Mesodermal cell (in vitro differentiated cells): ENCODE results near the gene RCN2.

ENCODE experiments used
- H3K27ac ChIP-seq: 2 replicates; pipeline ENCODE4 v1.7.0; 2013; ENCODE audit warnings: mild to moderate bottlenecking, low read depth, low read length, moderate library complexity; ENCODE audit not compliant: severe bottlenecking
- H3K36me3 ChIP-seq: 2 replicates; pipeline ENCODE4 v1.7.1; 2013; ENCODE audit warnings: mild to moderate bottlenecking, low read length, moderate library complexity; ENCODE audit not compliant: control insufficient read depth, insufficient read depth
- H3K4me1 ChIP-seq: one replicate; pipeline ENCODE4 v1.7.1; 2013; ENCODE audit warnings: mild to moderate bottlenecking, low read length; ENCODE audit not compliant: insufficient read depth, control insufficient read depth, poor library complexity, severe bottlenecking
- H3K4me3 ChIP-seq: 2 replicates; pipeline ENCODE4 v1.7.0; 2013; ENCODE audit warnings: low read length, control low read depth, mild to moderate bottlenecking; ENCODE audit not compliant: insufficient read depth, poor library complexity, severe bottlenecking; ENCODE audit errors: extremely low read depth
- H3K9me3 ChIP-seq: 2 replicates; pipeline ENCODE4 v1.7.1; 2013; ENCODE audit warnings: mild to moderate bottlenecking, low read length, moderate library complexity; ENCODE audit not compliant: control insufficient read depth
- WGBS, 2 experiments: methylation state at CpG; one replicate each; pipeline ENCODE4 v1.1.5; 2013; ENCODE audit warnings: missing lambda C conversion rate in 2 of 2; ENCODE audit not compliant: insufficient coverage in 2 of 2; 5-methylcytosine and 5-hydroxymethylcytosine counted together

Gene RCN2

GRCh38 chr15:76974456-76975036 lies 43.0 kb downstream of the RCN2 start:
- Histone ChIP-seq H3K4me1 (no peaks in the 10 kb centered on the region), H3K36me3 (no peaks in the 10 kb centered on the region), H3K27ac (no peak overlapping the region), H3K9me3 (no peaks in the 10 kb centered on the region), H3K4me3 (no peak overlapping the region)
- WGBS, 2 experiments, result 69 to 90% methylated on average over 3 of the region's 4 CpGs

- no peaks in the 10 kb centered on the region for H3K4me1 ChIP-seq
- 88 to 100% methylated on average over 1 of the region's 1 CpG for WGBS, 2 experiments
- no peak overlapping the region for H3K4me3 ChIP-seq
- H3K27ac ChIP-seq, result no peak overlapping the region
- H3K36me3 ChIP-seq, result no peaks in the 10 kb centered on the region
- no peaks in the 10 kb centered on the region for H3K9me3 ChIP-seq
Observed at GRCh38 chr15:76976141-76976540, 44.6 kb downstream of the RCN2 start.

- no peak overlapping the region for H3K27ac ChIP-seq
- no peaks in the 10 kb centered on the region for H3K4me1 ChIP-seq
- 83 to 100% methylated on average over 1 to 2 of the region's 5 CpGs for WGBS, 2 experiments
- no peaks in the 10 kb centered on the region for H3K9me3 ChIP-seq
- no peak overlapping the region for H3K4me3 ChIP-seq
- H3K36me3 ChIP-seq, result no peaks in the 10 kb centered on the region
Observed at GRCh38 chr15:76976572-76977270, 45.2 kb downstream of the RCN2 start.

- Histone ChIP-seq H3K4me1 (no peaks in the 10 kb centered on the region), H3K36me3 (no peaks in the 10 kb centered on the region), H3K9me3 (no peaks in the 10 kb centered on the region), H3K27ac (no peak overlapping the region), H3K4me3 (no peak overlapping the region)
- WGBS, 2 experiments, result 92 to 95% methylated on average over 13 to 18 of the region's 18 CpGs
Observed at GRCh38 chr15:76978522-76979330, 47.2 kb downstream of the RCN2 start.

GRCh38 chr15:76979331-76979925 lies 47.9 kb downstream of the RCN2 start:
- no peak overlapping the region for H3K4me3 ChIP-seq
- H3K27ac ChIP-seq, result no peak overlapping the region
- no peaks in the 10 kb centered on the region for H3K9me3 ChIP-seq
- no peaks in the 10 kb centered on the region for H3K4me1 ChIP-seq
- H3K36me3 ChIP-seq, result no peaks in the 10 kb centered on the region
- 94 to 97% methylated on average over 23 of the region's 23 CpGs for WGBS, 2 experiments

GRCh38 chr15:76979996-76980520 lies 48.5 kb downstream of the RCN2 start:
- WGBS, 2 experiments, result 86% methylated on average over 7 of the region's 7 CpGs
- H3K36me3 ChIP-seq, result no peaks in the 10 kb centered on the region
- no peak overlapping the region for H3K4me3 ChIP-seq
- no peaks in the 10 kb centered on the region for H3K4me1 ChIP-seq
- H3K9me3 ChIP-seq, result no peaks in the 10 kb centered on the region
- H3K27ac ChIP-seq, result no peak overlapping the region

GRCh38 chr15:76982356-76982755 lies 50.8 kb downstream of the RCN2 start:
- Histone ChIP-seq H3K9me3 (no peaks in the 10 kb centered on the region), H3K4me1 (no peaks in the 10 kb centered on the region), H3K27ac (no peak overlapping the region), H3K4me3 (no peak overlapping the region), H3K36me3 (no peaks in the 10 kb centered on the region)
- WGBS, 2 experiments, result 94 to 95% methylated on average over 9 of the region's 9 CpGs

GRCh38 chr15:76982756-76983155 lies 51.2 kb downstream of the RCN2 start:
- H3K4me1 ChIP-seq, result no peaks in the 10 kb centered on the region
- no peaks in the 10 kb centered on the region for H3K36me3 ChIP-seq
- H3K9me3 ChIP-seq, result no peaks in the 10 kb centered on the region
- no peak overlapping the region for H3K27ac ChIP-seq
- WGBS, 2 experiments, result 83 to 86% methylated on average over 4 to 5 of the region's 6 CpGs
- H3K4me3 ChIP-seq, result no peak overlapping the region

- no peaks in the 10 kb centered on the region for H3K9me3 ChIP-seq
- peaks cover 6% of the 10 kb centered on the region for H3K4me1 ChIP-seq
- H3K36me3 ChIP-seq, result no peaks in the 10 kb centered on the region
- WGBS, 2 experiments, result 85 to 96% methylated on average over 3 to 4 of the region's 4 CpGs
- no peak overlapping the region for H3K27ac ChIP-seq
- no peak overlapping the region for H3K4me3 ChIP-seq
Observed at GRCh38 chr15:76983590-76984375, 52.2 kb downstream of the RCN2 start.

- H3K27ac ChIP-seq, result no peak overlapping the region
- 88 to 92% methylated on average over 3 of the region's 3 CpGs for WGBS, 2 experiments
Observed at GRCh38 chr15:76986743-76987142, 55.2 kb downstream of the RCN2 start.

More at GRCh38 chr15:76986743-76987142, 55.2 kb downstream of the RCN2 start:
- peaks cover 14% of the 10 kb centered on the region for H3K4me1 ChIP-seq
- H3K36me3 ChIP-seq, result no peaks in the 10 kb centered on the region
- H3K9me3 ChIP-seq, result no peaks in the 10 kb centered on the region
- H3K4me3 ChIP-seq, result no peak overlapping the region
